Heart left ventricle (tissue), 13 donors: ENCODE measurements around the gene DGKB.

Experiments used
- POLR2A ChIP-seq, 2 donors: fragments of 450-650 bp; IDR thresholded peaks; one replicate each; pipeline ENCODE4 v1.6.1; 2017; ENCODE audit warnings: antibody characterized with exemption in 2 of 2, mild to moderate bottlenecking in 2 of 2, moderate library complexity in 2 of 2
- TF ChIP-seq, protein P1 (sequence below), 12 donors: fragments of 200-600 bp; sonication (generic) in 4 of 12; IDR thresholded peaks; one replicate each; pipeline versions ENCODE4 v1.5.0 to v1.8.0; 2018 to 2022; ENCODE audit warnings: antibody characterized with exemption in 12 of 12, mild to moderate bottlenecking in 5 of 12
- donor health status: ischemic (EF 13 %, LVEDD 7.1; RV severe dilation, severe dysfunction).
- donor health status: DM: no; HTN: yes; CAD: no.
- donor health status: DM: no; HTN: no; CAD: no.
- donor health status: ischemic (EF 25% LVEDD 6.9; RV normal size, moderate dysfunction).
- donor health status: ischemic (EF 25% LVEDD 5.7; RV mildly dilated, moderate dysfunction).
- donor health status: ischemic (EF 35%, LVEDD 5.7; RV mildly dilated, moderate dysfunction).
- donor health status: nonischemic (EF 11% LVEDD 7.7; RV severe dilation, severe dysfunction).
- donor health status: DM: yes; HTN: yes; CAD: no.
- donor health status: PGD.
- donor health status: ischemic (EF 29% LVEDD 5.4; RV normal size, mild dysfunction).
- donor health status: nonischemic (EF 23%, LVEDD 6.1; RV moderate dilation, normal function).

DNA sequence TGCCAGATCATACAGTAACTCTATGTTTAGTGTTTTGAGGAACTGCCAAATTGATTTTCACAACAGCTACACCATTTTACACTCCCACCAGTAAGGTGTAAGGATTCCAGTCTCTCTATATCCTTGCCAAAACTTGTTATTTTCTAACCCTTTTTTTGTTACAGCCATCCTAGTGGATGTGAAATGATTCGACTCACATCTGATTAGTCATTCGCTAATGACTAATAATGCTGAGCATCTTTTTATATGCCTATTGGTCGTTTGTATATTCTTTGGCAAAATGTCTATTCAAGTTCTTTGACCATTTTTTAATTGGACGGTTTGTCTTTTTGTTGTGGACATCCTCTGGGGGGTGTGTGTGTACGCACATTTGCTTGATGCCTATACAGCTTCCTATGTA lies 142.8 kb downstream of the DGKB start:
- no peak for TF ChIP-seq POLR2A (IDR thresholded peaks at IDR 0.05)
- TF ChIP-seq, protein P1, sequence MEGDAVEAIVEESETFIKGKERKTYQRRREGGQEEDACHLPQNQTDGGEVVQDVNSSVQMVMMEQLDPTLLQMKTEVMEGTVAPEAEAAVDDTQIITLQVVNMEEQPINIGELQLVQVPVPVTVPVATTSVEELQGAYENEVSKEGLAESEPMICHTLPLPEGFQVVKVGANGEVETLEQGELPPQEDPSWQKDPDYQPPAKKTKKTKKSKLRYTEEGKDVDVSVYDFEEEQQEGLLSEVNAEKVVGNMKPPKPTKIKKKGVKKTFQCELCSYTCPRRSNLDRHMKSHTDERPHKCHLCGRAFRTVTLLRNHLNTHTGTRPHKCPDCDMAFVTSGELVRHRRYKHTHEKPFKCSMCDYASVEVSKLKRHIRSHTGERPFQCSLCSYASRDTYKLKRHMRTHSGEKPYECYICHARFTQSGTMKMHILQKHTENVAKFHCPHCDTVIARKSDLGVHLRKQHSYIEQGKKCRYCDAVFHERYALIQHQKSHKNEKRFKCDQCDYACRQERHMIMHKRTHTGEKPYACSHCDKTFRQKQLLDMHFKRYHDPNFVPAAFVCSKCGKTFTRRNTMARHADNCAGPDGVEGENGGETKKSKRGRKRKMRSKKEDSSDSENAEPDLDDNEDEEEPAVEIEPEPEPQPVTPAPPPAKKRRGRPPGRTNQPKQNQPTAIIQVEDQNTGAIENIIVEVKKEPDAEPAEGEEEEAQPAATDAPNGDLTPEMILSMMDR (IDR thresholded peaks at IDR 0.05): no peak
